ENCODE data around the gene SRRM4.
"Not testable (repeated sequence)": the region's sequence is repeated elsewhere in the genome, so short reads cannot be mapped to it uniquely, and the experiment has no call there.

SRRM4 gene

GRCh38 chr12:119008273-119008672, 26.9 kb downstream of the SRRM4 start:
- not testable (repeated sequence) for DNase-seq

GRCh38 chr12:119008691-119009221, 27.4 kb downstream of the SRRM4 start:
- DNase-seq, result peak in 11 of 56 donors; percentile 1 to 54 (median 8)

GRCh38 chr12:119011231-119011630, 29.9 kb downstream of the SRRM4 start:
- no peak for DNase-seq

- no peak for DNase-seq
Observed at GRCh38 chr12:119012179-119012578, 30.8 kb downstream of the SRRM4 start.

GRCh38 chr12:119013023-119013422, 31.7 kb downstream of the SRRM4 start:
- DNase-seq, result no peak

- DNase-seq, result no peak
Observed at GRCh38 chr12:119014368-119014767, 33.0 kb downstream of the SRRM4 start.

- no peak for DNase-seq
Observed at GRCh38 chr12:119016715-119017114, 35.4 kb downstream of the SRRM4 start.

- DNase-seq, result no peak
Observed at GRCh38 chr12:119019166-119019565, 37.8 kb downstream of the SRRM4 start.

- peak in 3 of 56 donors; percentile 1 to 19 (median 3) for DNase-seq
Observed at GRCh38 chr12:119020406-119021360, 39.3 kb downstream of the SRRM4 start.

GRCh38 chr12:119024356-119024755, 43.0 kb downstream of the SRRM4 start:
- no peak for DNase-seq

- no peak for DNase-seq
Observed at GRCh38 chr12:119025786-119026185, 44.4 kb downstream of the SRRM4 start.

- DNase-seq, result not testable (repeated sequence)
Observed at GRCh38 chr12:119033332-119033731, 52.0 kb downstream of the SRRM4 start.

GRCh38 chr12:119036878-119037825, 55.8 kb downstream of the SRRM4 start:
- peak in 9 of 56 donors; percentile 1 to 30 (median 9) for DNase-seq

GRCh38 chr12:119044094-119044493, 62.8 kb downstream of the SRRM4 start:
- no peak for DNase-seq

GRCh38 chr12:119047641-119048040, 66.3 kb downstream of the SRRM4 start:
- DNase-seq, result no peak

- DNase-seq, result no peak
Observed at GRCh38 chr12:119050663-119051062, 69.3 kb downstream of the SRRM4 start.

- no peak for DNase-seq
Observed at GRCh38 chr12:119051474-119051873, 70.1 kb downstream of the SRRM4 start.

- peak in 7 of 56 donors; percentile 2 to 20 (median 10) for DNase-seq
Observed at GRCh38 chr12:119052001-119052400, 70.7 kb downstream of the SRRM4 start.

GRCh38 chr12:119055977-119056376, 74.6 kb downstream of the SRRM4 start:
- peak in 2 of 56 donors; percentile 1 to 8 for DNase-seq

- peak in 10 of 56 donors; percentile 2 to 40 (median 8) for DNase-seq
Observed at GRCh38 chr12:119060847-119061796, 79.8 kb downstream of the SRRM4 start.
